HCT116 (cell line): ENCODE data around the gene NKG7.

Experiments
- CEBPB ChIP-seq: IDR thresholded peaks from 2 replicates; pipeline ENCODE4 v1.6.1; 2012; ENCODE audit warnings: low read depth
- CTCF ChIP-seq, 3 experiments: fragments of 200-600 bp in 1 of 3; sonication (generic) in 1 of 3; IDR thresholded peaks in 2 of 3; conservative IDR thresholded peaks in 1 of 3; 2 replicates each; pipeline ENCODE4 v1.5.1; 2012 to 2017; ENCODE audit warnings: low read depth in 2 of 3, low read length in 2 of 3, antibody characterized with exemption in 1 of 3, borderline replicate concordance in 1 of 3, control low read depth in 1 of 3, mild to moderate bottlenecking in 1 of 3, mixed read lengths in 1 of 3, mixed run types in 1 of 3, moderate library complexity in 1 of 3; ENCODE audit not compliant: insufficient read depth in 1 of 3
- EZH2 ChIP-seq: fragments of 200-600 bp; sonication (generic); IDR thresholded peaks from 2 replicates; pipeline ENCODE4 v1.6.1; 2017; ENCODE audit warnings: antibody characterized with exemption, mixed run types
- EZH2phosphoT487 ChIP-seq: fragments of 200-600 bp; IDR thresholded peaks from 2 replicates; pipeline ENCODE4 v1.6.1; 2018; ENCODE audit warnings: antibody characterized with exemption, borderline replicate concordance
- POLR2A ChIP-seq: IDR thresholded peaks from 2 replicates; pipeline ENCODE4 v1.7.0; 2011; ENCODE audit warnings: borderline replicate concordance; ENCODE audit not compliant: insufficient read depth, insufficient read length; ENCODE audit errors: extremely low read depth
- SP1 ChIP-seq: IDR thresholded peaks from 2 replicates; pipeline ENCODE4 v1.6.1; 2012; ENCODE audit warnings: low read depth
- TCF7L2 ChIP-seq: IDR thresholded peaks from 2 replicates; pipeline ENCODE4 v1.7.0; 2011; ENCODE audit warnings: borderline replicate concordance, inconsistent platforms; ENCODE audit not compliant: insufficient read depth, insufficient read length; ENCODE audit errors: extremely low read depth
- ZFX ChIP-seq: fragments of 450-650 bp; IDR thresholded peaks from 2 replicates; pipeline ENCODE4 v1.6.1; 2017
- ZNF274 ChIP-seq: fragments of 200-500 bp; sonication (Bioruptor generic); IDR thresholded peaks from 2 replicates; pipeline ENCODE4 v1.6.1; 2014; ENCODE audit warnings: mild to moderate bottlenecking, low read depth, low read length, inconsistent platforms

- TF ChIP-seq CTCF (IDR thresholded peaks at IDR 0.05 in 2 of 3, conservative IDR thresholded peaks at IDR 0.05 in 1 of 3; ENCODE audit: borderline replicate concordance in 1 of 3, insufficient read depth in 1 of 3, low read depth in 2 of 3, low read length in 2 of 3) = no peak
- no peak for TF ChIP-seq CEBPB
- no peak for TF ChIP-seq POLR2A
- no peak for TF ChIP-seq ZNF274
- TF ChIP-seq ZFX = no peak
- no peak for TF ChIP-seq EZH2
- no peak for TF ChIP-seq SP1
- no peak for TF ChIP-seq EZH2phosphoT487
- no peak for TF ChIP-seq TCF7L2
Observed at GRCh38 chr19:51333836-51334460, 38.5 kb downstream of the NKG7 start.
